Measurements from ENCODE around the gene PIAS1. TPM values are rescaled to one million over a fixed set of nuclear protein-coding genes. Genes with fewer than 3 reads are reported as not detected.

The PIAS1 gene
- total and polyA plus RNA-seq, 2 donors (not counting 1 experiment from before 2014, with no cell fraction given) = 28.8 to 87.3 TPM

DNA sequence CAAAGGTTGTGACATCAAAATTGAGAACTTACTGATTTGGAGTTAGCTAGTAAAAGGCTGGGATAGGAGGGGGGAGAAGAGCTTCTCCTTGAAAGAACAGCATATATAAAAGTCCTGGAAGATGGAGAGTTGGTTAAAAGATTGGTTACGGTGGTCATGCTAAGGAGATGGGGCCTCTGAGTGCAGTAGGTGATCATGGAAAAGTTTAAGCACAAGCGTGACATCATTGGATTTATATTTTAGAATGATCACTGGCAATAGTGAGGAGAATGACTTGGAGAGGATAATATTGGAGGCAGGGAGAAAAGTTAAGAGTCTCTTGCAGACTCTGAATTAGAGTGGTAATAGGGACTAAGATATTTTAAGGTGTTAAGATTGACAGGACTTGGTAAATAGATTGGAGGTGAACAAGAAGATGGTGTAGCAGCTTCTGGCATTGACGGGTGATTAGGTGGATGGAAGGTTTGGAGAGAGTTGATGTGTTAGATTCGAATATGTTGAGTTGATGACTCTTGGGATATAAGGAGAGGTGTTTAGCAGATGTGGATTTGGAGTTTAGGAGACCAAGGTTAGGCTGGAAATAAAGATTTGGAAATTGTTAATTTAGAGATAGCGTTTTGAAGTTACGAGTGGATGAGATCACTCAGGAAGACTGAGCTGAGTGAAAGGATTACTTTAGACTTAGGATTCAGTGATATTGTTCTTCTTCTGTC is 19.6 kb downstream of the PIAS1 start:
- H3K9me3 ChIP-seq (ENCODE audit: control extremely low read depth in 1 of 3, control insufficient read depth in 2 of 3, insufficient read depth in 1 of 3, low read length in 2 of 3) = no peaks in the 10 kb centered on the region
- no peak for TF ChIP-seq EZH2 (IDR thresholded peaks at IDR 0.05; ENCODE audit: borderline replicate concordance, insufficient read depth, low read depth, low read length, poor library complexity, severe bottlenecking)
- TF ChIP-seq, protein P1, sequence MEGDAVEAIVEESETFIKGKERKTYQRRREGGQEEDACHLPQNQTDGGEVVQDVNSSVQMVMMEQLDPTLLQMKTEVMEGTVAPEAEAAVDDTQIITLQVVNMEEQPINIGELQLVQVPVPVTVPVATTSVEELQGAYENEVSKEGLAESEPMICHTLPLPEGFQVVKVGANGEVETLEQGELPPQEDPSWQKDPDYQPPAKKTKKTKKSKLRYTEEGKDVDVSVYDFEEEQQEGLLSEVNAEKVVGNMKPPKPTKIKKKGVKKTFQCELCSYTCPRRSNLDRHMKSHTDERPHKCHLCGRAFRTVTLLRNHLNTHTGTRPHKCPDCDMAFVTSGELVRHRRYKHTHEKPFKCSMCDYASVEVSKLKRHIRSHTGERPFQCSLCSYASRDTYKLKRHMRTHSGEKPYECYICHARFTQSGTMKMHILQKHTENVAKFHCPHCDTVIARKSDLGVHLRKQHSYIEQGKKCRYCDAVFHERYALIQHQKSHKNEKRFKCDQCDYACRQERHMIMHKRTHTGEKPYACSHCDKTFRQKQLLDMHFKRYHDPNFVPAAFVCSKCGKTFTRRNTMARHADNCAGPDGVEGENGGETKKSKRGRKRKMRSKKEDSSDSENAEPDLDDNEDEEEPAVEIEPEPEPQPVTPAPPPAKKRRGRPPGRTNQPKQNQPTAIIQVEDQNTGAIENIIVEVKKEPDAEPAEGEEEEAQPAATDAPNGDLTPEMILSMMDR (IDR thresholded peaks at IDR 0.05) = no peak
- H3K4me3 Mint-ChIP-seq = no peak overlapping the region
- H3K79me2 ChIP-seq (ENCODE audit: control insufficient read depth, insufficient read depth, low read length) = peaks cover 100% of the 10 kb centered on the region
- no peak overlapping the region for H2AFZ ChIP-seq (ENCODE audit: insufficient read depth, low read depth, low read length, poor library complexity, severe bottlenecking)
- H3K9ac ChIP-seq (ENCODE audit: low read length) = no peak overlapping the region
- no peak for ATAC-seq (ENCODE audit: low read depth)
- peaks cover 0 to 17% of the 10 kb centered on the region in 2 donors for H3K4me1 ChIP-seq (ENCODE audit: control insufficient read depth in 2 of 2, insufficient read depth in 2 of 2, low read length in 2 of 2)
- H3K36me3 ChIP-seq (replicated peaks in 1 of 2; ENCODE audit: control extremely low read depth in 1 of 2, control insufficient read depth in 1 of 2, extremely low read depth in 1 of 2, insufficient read depth in 2 of 2, low read length in 1 of 2) = no peaks in the 10 kb centered on the region
- ChIA-PET CTCF (no interaction called here), POLR2A (no interaction called here)
- no peaks in the 10 kb centered on the region for H3K27me3 Mint-ChIP-seq
- no peak overlapping the region for H3K4me3 ChIP-seq (ENCODE audit: control extremely low read depth in 1 of 5, extremely low read depth in 1 of 5, insufficient read depth in 1 of 5, low read depth in 2 of 5, low read length in 4 of 5)
- no peak overlapping the region for H3K27ac ChIP-seq (ENCODE audit: low read length in 2 of 2)
- H4K20me1 ChIP-seq (ENCODE audit: control insufficient read depth, insufficient read depth, low read length, poor library complexity, severe bottlenecking) = peaks cover 90% of the 10 kb centered on the region
- peaks cover 65% of the 10 kb centered on the region for H3K4me1 Mint-ChIP-seq
- intact Hi-C loops (cut with micrococcal nuclease) = no loop called here
- DNase-seq = no peak
- H3K27me3 ChIP-seq (replicated peaks in 1 of 4; ENCODE audit: control extremely low read depth in 1 of 4, control insufficient read depth in 3 of 4, insufficient read depth in 4 of 4, low read length in 3 of 4) = no peaks in the 10 kb centered on the region
- H3K9me3 Mint-ChIP-seq (ENCODE audit: insufficient read depth) = no peaks in the 10 kb centered on the region
- 94% methylated on average over 4 of the region's 6 CpGs for WGBS (ENCODE audit: insufficient coverage)
- H3K27ac Mint-ChIP-seq = no peak overlapping the region
- H3K4me2 ChIP-seq (replicated peaks; ENCODE audit: low read depth, low read length, poor library complexity, severe bottlenecking) = no peak overlapping the region

DNA sequence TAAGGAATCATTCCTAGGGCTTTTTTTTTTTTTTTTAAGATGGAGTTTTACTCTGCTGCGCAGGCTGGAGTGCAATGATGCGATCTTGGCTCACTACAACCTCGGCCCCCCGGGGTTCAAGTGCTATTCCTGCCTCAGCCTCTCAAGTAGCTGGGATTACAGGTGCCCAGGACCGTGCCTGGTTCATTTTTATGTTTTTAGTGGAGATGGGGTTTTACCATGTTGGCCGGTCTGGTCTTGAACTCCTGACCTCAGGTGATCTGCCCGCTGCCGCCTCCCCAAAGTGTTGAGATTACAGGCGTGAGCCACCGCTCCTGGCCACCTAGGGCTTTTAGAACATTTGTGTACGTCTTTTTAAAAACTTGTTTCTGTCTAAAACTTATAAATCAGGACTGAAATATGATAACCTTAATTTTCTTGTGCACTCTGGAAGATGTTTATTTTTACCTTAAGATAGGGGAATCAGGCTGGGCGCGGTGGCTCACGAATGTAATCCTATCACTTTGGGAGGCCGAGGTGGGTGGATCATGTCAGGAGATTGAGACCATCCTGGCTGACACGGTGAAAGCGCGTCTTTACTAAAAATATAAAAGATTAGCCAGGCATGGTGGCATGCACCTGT is 21.8 kb downstream of the PIAS1 start:
- H3K27ac Mint-ChIP-seq = no peak overlapping the region
- Histone ChIP-seq H4K20me1 (ENCODE audit: control insufficient read depth, insufficient read depth, low read length, poor library complexity, severe bottlenecking) (peaks cover 87% of the 10 kb centered on the region), H3K9ac (ENCODE audit: low read length) (no peak overlapping the region), H3K27ac (ENCODE audit: low read length in 2 of 2) (no peak overlapping the region), H3K9me3 (ENCODE audit: control extremely low read depth in 1 of 3, control insufficient read depth in 2 of 3, insufficient read depth in 1 of 3, low read length in 2 of 3) (no peaks in the 10 kb centered on the region), H3K4me3 (ENCODE audit: control extremely low read depth in 1 of 5, extremely low read depth in 1 of 5, insufficient read depth in 1 of 5, low read depth in 2 of 5, low read length in 4 of 5) (no peak overlapping the region), H2AFZ (ENCODE audit: insufficient read depth, low read depth, low read length, poor library complexity, severe bottlenecking) (no peak overlapping the region), H3K27me3 (replicated peaks in 1 of 4; ENCODE audit: control extremely low read depth in 1 of 4, control insufficient read depth in 3 of 4, insufficient read depth in 4 of 4, low read length in 3 of 4) (no peaks in the 10 kb centered on the region), H3K4me2 (replicated peaks; ENCODE audit: low read depth, low read length, poor library complexity, severe bottlenecking) (no peak overlapping the region), H3K4me1 (ENCODE audit: control insufficient read depth in 2 of 2, insufficient read depth in 2 of 2, low read length in 2 of 2) (peaks cover 3 to 25% of the 10 kb centered on the region in 2 donors), H3K36me3 (replicated peaks in 1 of 2; ENCODE audit: control extremely low read depth in 1 of 2, control insufficient read depth in 1 of 2, extremely low read depth in 1 of 2, insufficient read depth in 2 of 2, low read length in 1 of 2) (peaks cover 0 to 7% of the 10 kb centered on the region in 2 experiments), H3K79me2 (ENCODE audit: control insufficient read depth, insufficient read depth, low read length) (peaks cover 100% of the 10 kb centered on the region)
- intact Hi-C loops (cut with micrococcal nuclease) = no loop called here
- no peaks in the 10 kb centered on the region for H3K9me3 Mint-ChIP-seq (ENCODE audit: insufficient read depth)
- TF ChIP-seq, protein P1 (IDR thresholded peaks at IDR 0.05) = no peak
- no peak for TF ChIP-seq EZH2 (IDR thresholded peaks at IDR 0.05; ENCODE audit: borderline replicate concordance, insufficient read depth, low read depth, low read length, poor library complexity, severe bottlenecking)
- DNase-seq (no peak), ATAC-seq (ENCODE audit: low read depth) (no peak)
- 97% methylated on average over 10 of the region's 18 CpGs for WGBS (ENCODE audit: insufficient coverage)
- no peaks in the 10 kb centered on the region for H3K27me3 Mint-ChIP-seq
- no peak overlapping the region for H3K4me3 Mint-ChIP-seq
- POLR2A ChIA-PET = interaction anchor here (0.7 kb wide), 1 partner anchor 1237 kb away, joined by 5 read pairs; no protein-coding TSS in a partner anchor
- H3K4me1 Mint-ChIP-seq = peaks cover 60% of the 10 kb centered on the region
- CTCF ChIA-PET = interaction anchor here (0.5 to 0.7 kb wide), 2 partner anchors 177 to 688 kb away, joined by 4 read pairs; no protein-coding TSS in a partner anchor
